ENCODE data around the gene SNTG2. TPM values are rescaled to one million over a fixed set of nuclear protein-coding genes. Genes with fewer than 3 reads are reported as not detected.

The SNTG2 gene
- total and polyA plus RNA-seq, 12 donors = 0.26 to 4.3 (median 0.72) TPM; not detected in 1

- intact Hi-C loops (cut with DNase I) = no loop called here
- Histone ChIP-seq H3K9me3 (replicated peaks in 1 of 3) (no peaks in the 10 kb centered on the region), H3K4me3 (no peak overlapping the region), H3K36me3 (replicated peaks in 1 of 2) (no peaks in the 10 kb centered on the region), H3K4me1 (replicated peaks in 1 of 2) (no peaks in the 10 kb centered on the region), H3K27ac (no peak overlapping the region), H3K27me3 (no peaks in the 10 kb centered on the region)
- DNase-seq = no peak
- TF ChIP-seq POLR2A (IDR thresholded peaks at IDR 0.05) (no peak), CTCF (IDR thresholded peaks at IDR 0.05) (no peak)
- 87 to 90% (median 89%) methylated on average over 7 to 9 of the region's 9 CpGs for WGBS, 4 donors
Measured at GRCh38 chr2:1259746-1260145, 309.1 kb downstream of the SNTG2 start.

GRCh38 chr2:1262609-1263008, 312.0 kb downstream of the SNTG2 start:
- Histone ChIP-seq H3K27ac (no peak overlapping the region), H3K9me3 (replicated peaks in 1 of 3) (no peaks in the 10 kb centered on the region), H3K36me3 (replicated peaks in 1 of 2) (no peaks in the 10 kb centered on the region), H3K4me1 (replicated peaks in 1 of 2) (no peaks in the 10 kb centered on the region), H3K4me3 (no peak overlapping the region), H3K27me3 (no peaks in the 10 kb centered on the region)
- no peak for TF ChIP-seq CTCF (IDR thresholded peaks at IDR 0.05)
- TF ChIP-seq POLR2A (IDR thresholded peaks at IDR 0.05) = no peak
- intact Hi-C loops (cut with DNase I) = no loop called here
- WGBS, 4 donors = 80 to 87% (median 84%) methylated on average over 25 to 29 of the region's 29 CpGs
- DNase-seq = no peak

- WGBS, 4 donors = 78 to 89% (median 83%) methylated on average over 3 to 4 of the region's 4 CpGs
- H3K4me3 ChIP-seq = no peak overlapping the region
- no peak for DNase-seq
- H3K27me3 ChIP-seq = no peaks in the 10 kb centered on the region
- no peaks in the 10 kb centered on the region for H3K36me3 ChIP-seq (replicated peaks in 1 of 2)
- no peak overlapping the region for H3K27ac ChIP-seq
- no peak for TF ChIP-seq CTCF (IDR thresholded peaks at IDR 0.05)
- TF ChIP-seq POLR2A (IDR thresholded peaks at IDR 0.05) = no peak
- H3K4me1 ChIP-seq (replicated peaks in 1 of 2) = no peaks in the 10 kb centered on the region
- intact Hi-C loops (cut with DNase I) = no loop called here
- no peaks in the 10 kb centered on the region for H3K9me3 ChIP-seq (replicated peaks in 1 of 3)
Measured at GRCh38 chr2:1265454-1265853, 314.8 kb downstream of the SNTG2 start.

GRCh38 chr2:1266351-1266750, 315.7 kb downstream of the SNTG2 start:
- no peak overlapping the region for H3K4me3 ChIP-seq
- TF ChIP-seq POLR2A (IDR thresholded peaks at IDR 0.05) = no peak
- no peak for TF ChIP-seq CTCF (IDR thresholded peaks at IDR 0.05)
- H3K4me1 ChIP-seq (replicated peaks in 1 of 2) = no peaks in the 10 kb centered on the region
- no peak for DNase-seq
- H3K36me3 ChIP-seq (replicated peaks in 1 of 2) = no peaks in the 10 kb centered on the region
- no peak overlapping the region for H3K27ac ChIP-seq
- intact Hi-C loops (cut with DNase I) = no loop called here
- H3K9me3 ChIP-seq (replicated peaks in 1 of 3) = no peaks in the 10 kb centered on the region
- WGBS, 4 donors = 73 to 86% (median 84%) methylated on average over 12 of the region's 12 CpGs
- no peaks in the 10 kb centered on the region for H3K27me3 ChIP-seq
